PC-9 (cell line): ENCODE results near the gene CD247. TPM values are rescaled to one million over a fixed set of nuclear protein-coding genes. Genes with fewer than 3 reads are reported as not detected.

Experiments
- BruUV-seq: library from RNA; stranded (reverse); fragments of 400-500 nt; replicated peaks from 2 replicates; lab custom pipeline; 2021; lab: Mats Ljungman, UMichigan
- CTCF ChIA-PET: fragments of 300-600 bp; sonication (Branson Sonifier 250); formaldehyde crosslinking; loops from one replicate; lab custom pipeline; 2022; ENCODE audit warnings: antibody characterized with exemption; lab: Charles Lee
- POLR2A ChIA-PET: fragments of 300-600 bp; sonication (Branson Sonifier 250); formaldehyde crosslinking; loops from one replicate; lab custom pipeline; 2022; ENCODE audit warnings: antibody characterized with exemption; ENCODE audit not compliant: unreplicated experiment; lab: Charles Lee
- DNase-seq, 2 experiments: peaks; one replicate each; pipeline versions ENCODE4 v3.0.0 to v3.0.0-alpha.2; 2015 to 2022; ENCODE audit warnings: mixed read lengths in 1 of 2
- H2AFZ ChIP-seq: fragments of 200-600 bp; sonication (generic); 2 replicates; pipeline ENCODE4 v1.8.1; 2017; ENCODE audit warnings: antibody characterized with exemption
- H3F3A ChIP-seq: fragments of 200-600 bp; sonication (generic); 2 replicates; pipeline ENCODE4 v1.8.1; 2017; ENCODE audit warnings: antibody characterized with exemption, mild to moderate bottlenecking, low read depth; ENCODE audit not compliant: insufficient read depth
- H3K27ac ChIP-seq: fragments of 200-600 bp; sonication (generic); 2 replicates; pipeline ENCODE4 v1.6.1; 2016; ENCODE audit warnings: mixed run types
- H3K27me3 ChIP-seq: fragments of 200-600 bp; sonication (generic); 2 replicates; pipeline ENCODE4 v1.6.1; 2016; ENCODE audit warnings: low read depth, mixed run types; ENCODE audit not compliant: insufficient read depth
- H3K36me3 ChIP-seq: fragments of 200-600 bp; sonication (generic); 2 replicates; pipeline ENCODE4 v1.6.1; 2016; ENCODE audit warnings: low read depth, mixed run types
- H3K4me1 ChIP-seq: fragments of 200-600 bp; sonication (generic); replicated peaks from 2 replicates; pipeline ENCODE4 v1.6.1; 2016; ENCODE audit warnings: mixed run types; ENCODE audit not compliant: insufficient read depth
- H3K4me2 ChIP-seq: fragments of 200-600 bp; sonication (generic); 2 replicates; pipeline ENCODE4 v1.6.1; 2017; ENCODE audit warnings: mixed run types
- H3K4me3 ChIP-seq: fragments of 200-600 bp; sonication (generic); 2 replicates; pipeline ENCODE4 v1.6.1; 2016; ENCODE audit warnings: mixed run types
- H3K79me2 ChIP-seq: fragments of 200-600 bp; sonication (generic); 2 replicates; pipeline ENCODE4 v1.6.1; 2017; ENCODE audit warnings: low read depth, mixed run types
- H3K9me2 ChIP-seq: fragments of 200-600 bp; sonication (generic); 2 replicates; pipeline ENCODE4 v1.8.1; 2017; ENCODE audit warnings: mild to moderate bottlenecking; ENCODE audit not compliant: insufficient read depth
- H3K9me3 ChIP-seq: fragments of 200-600 bp; sonication (generic); 2 replicates; pipeline ENCODE4 v1.8.1; 2016; ENCODE audit warnings: low read depth; ENCODE audit not compliant: insufficient read depth
- H4K20me1 ChIP-seq: fragments of 200-600 bp; sonication (generic); 2 replicates; pipeline ENCODE4 v1.8.1; 2017; ENCODE audit not compliant: insufficient read depth
- CTCF ChIP-seq: fragments of 200-600 bp; sonication (generic); conservative IDR thresholded peaks from 2 replicates; pipeline ENCODE4 v1.6.1; 2017; ENCODE audit warnings: mixed run types, antibody characterized with exemption, mild to moderate bottlenecking, moderate library complexity
- EZH2 ChIP-seq: fragments of 200-600 bp; sonication (generic); IDR thresholded peaks from 2 replicates; pipeline ENCODE4 v1.8.0; 2017; ENCODE audit warnings: antibody characterized with exemption, low read depth
- intact Hi-C: fragments of 100-400 bp; cut with micrococcal nuclease; formaldehyde crosslinking; loops from one replicate; pipeline ENCODE4 v1.10.0; 2022; ENCODE audit not compliant: unreplicated experiment
- total RNA-seq: library from RNA; stranded (reverse); gene quantifications from 2 replicates; pipeline ENCODE4 v1.2.3, GENCODE V29; 2021

Gene CD247
- total RNA-seq, 1 experiment from 2014 or later: not detected

DNA sequence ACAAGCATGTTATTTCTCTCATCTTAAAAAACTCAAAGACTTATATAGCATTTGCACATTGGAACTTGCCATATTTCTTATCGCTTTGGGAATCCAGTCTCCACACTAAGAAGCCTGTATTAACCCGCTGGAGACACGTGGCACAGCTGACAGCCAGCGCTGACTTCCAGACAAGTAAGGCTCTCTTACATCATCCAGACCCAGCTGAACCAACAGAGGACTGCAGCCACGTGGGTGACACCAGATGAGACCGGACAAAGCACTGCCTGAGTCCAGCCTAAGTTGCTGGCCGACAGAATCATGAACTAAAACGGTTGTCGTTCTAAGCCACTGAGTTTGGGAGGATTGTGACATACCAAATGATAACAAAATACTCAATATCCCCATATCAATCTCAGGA is 6.3 kb upstream of the CD247 start:
- ChIA-PET POLR2A (no interaction called here), CTCF (interaction anchor here (0.5 kb wide), 1 partner anchor 15 kb away, joined by 10 read pairs; no protein-coding TSS in a partner anchor)
- no peaks in the 10 kb centered on the region for H3K9me3 ChIP-seq
- no TSS peak for BruUV-seq
- intact Hi-C loops: no loop called here
- H3F3A ChIP-seq: no peaks in the 10 kb centered on the region
- no peak for DNase-seq
- no peaks in the 10 kb centered on the region; the same call in 1 of the 2 replicates for H3K9me2 ChIP-seq
- H3K79me2 ChIP-seq: no peaks in the 10 kb centered on the region
- H4K20me1 ChIP-seq: no peaks in the 10 kb centered on the region
- H3K27me3 ChIP-seq: no peaks in the 10 kb centered on the region
- no peak for TF ChIP-seq EZH2
- no peak overlapping the region for H3K27ac ChIP-seq
- no peaks in the 10 kb centered on the region for H3K36me3 ChIP-seq
- H3K4me1 ChIP-seq: no peaks in the 10 kb centered on the region
- H3K4me2 ChIP-seq: no peak overlapping the region
- H2AFZ ChIP-seq: no peak overlapping the region
- no peak overlapping the region for H3K4me3 ChIP-seq

- no peaks in the 10 kb centered on the region; the same call in 1 of the 2 replicates for H3K9me2 ChIP-seq
- CTCF ChIA-PET: no interaction called here
- BruUV-seq: no TSS peak
- no peak overlapping the region for H2AFZ ChIP-seq
- POLR2A ChIA-PET: no interaction called here
- no peak for TF ChIP-seq EZH2
- TF ChIP-seq CTCF: no peak
- no peaks in the 10 kb centered on the region for H3K4me1 ChIP-seq
- no peak for DNase-seq
- no peaks in the 10 kb centered on the region for H3F3A ChIP-seq
- H3K27ac ChIP-seq: no peak overlapping the region
- no peak overlapping the region for H3K4me3 ChIP-seq
- H3K79me2 ChIP-seq: no peaks in the 10 kb centered on the region
- no peak overlapping the region for H3K4me2 ChIP-seq
- H3K27me3 ChIP-seq: no peaks in the 10 kb centered on the region
- H4K20me1 ChIP-seq: no peaks in the 10 kb centered on the region
- intact Hi-C loops: no loop called here
- H3K9me3 ChIP-seq: no peaks in the 10 kb centered on the region
- H3K36me3 ChIP-seq: no peaks in the 10 kb centered on the region
Measured at GRCh38 chr1:167522246-167522645, 3.9 kb upstream of the CD247 start.

- no TSS peak for BruUV-seq
- Histone ChIP-seq H3K9me2 (no peaks in the 10 kb centered on the region; the same call in 1 of the 2 replicates), H3K79me2 (no peaks in the 10 kb centered on the region), H3K27me3 (no peaks in the 10 kb centered on the region), H3K9me3 (no peaks in the 10 kb centered on the region), H2AFZ (no peak overlapping the region), H3K4me1 (no peaks in the 10 kb centered on the region), H3F3A (no peaks in the 10 kb centered on the region), H3K27ac (no peak overlapping the region), H4K20me1 (no peaks in the 10 kb centered on the region), H3K4me2 (no peak overlapping the region), H3K36me3 (no peaks in the 10 kb centered on the region), H3K4me3 (no peak overlapping the region)
- intact Hi-C loops: no loop called here
- no peak for DNase-seq
- POLR2A ChIA-PET: no interaction called here
- CTCF ChIA-PET: no interaction called here
- no peak for TF ChIP-seq EZH2
- no peak for TF ChIP-seq CTCF
Measured at GRCh38 chr1:167520711-167521206, 2.4 kb upstream of the CD247 start.
